ENCODE measurements around the gene GPC5.

The GPC5 gene

DNA sequence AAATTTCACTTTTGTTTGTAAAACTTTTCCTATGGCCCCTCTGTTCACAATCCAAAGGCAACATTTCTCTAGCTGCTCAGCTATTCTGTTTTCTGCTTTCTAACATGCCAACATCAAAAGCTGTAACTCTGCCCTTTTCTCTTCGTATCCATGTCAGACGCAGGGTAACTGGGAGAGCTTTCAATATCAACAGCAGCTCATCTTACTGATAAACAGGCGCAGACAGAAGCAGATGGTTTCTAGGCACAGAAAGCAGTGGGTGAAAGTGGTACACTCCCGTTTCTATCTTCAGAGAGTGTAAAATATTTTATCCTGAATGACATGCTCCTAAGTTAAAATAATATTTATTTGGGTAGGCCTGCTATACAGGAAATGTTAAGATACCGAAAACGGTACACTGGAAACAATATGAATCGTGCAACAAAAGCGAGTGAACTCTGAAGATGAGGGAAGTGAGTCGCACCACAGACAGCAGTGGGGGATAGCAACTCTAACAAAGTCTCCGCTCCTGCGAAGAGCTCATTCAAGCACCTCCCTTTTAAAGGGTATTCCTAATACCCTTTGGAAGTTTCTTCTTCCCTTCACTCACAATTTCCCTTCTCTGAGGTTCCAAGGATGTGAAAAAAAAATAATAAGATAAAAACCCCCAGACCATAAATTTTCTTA, 798.3 kb downstream of the GPC5 start:
- no peak overlapping the region for H3K4me2 ChIP-seq (ENCODE audit: low read depth, low read length, poor library complexity, severe bottlenecking)
- H2AFZ ChIP-seq (ENCODE audit: low read depth, low read length, severe bottlenecking), result no peak overlapping the region
- H3K27ac ChIP-seq (ENCODE audit: low read depth, low read length), result no peak overlapping the region
- H3K79me2 ChIP-seq (ENCODE audit: insufficient read depth, low read length), result no peaks in the 10 kb centered on the region
- H4K20me1 ChIP-seq (ENCODE audit: low read depth, low read length), result no peaks in the 10 kb centered on the region
- no peaks in the 10 kb centered on the region for H3F3A ChIP-seq (ENCODE audit: insufficient read depth)
- no peaks in the 10 kb centered on the region for H3K27me3 ChIP-seq (ENCODE audit: low read length)
- H3K9me2 ChIP-seq (replicated peaks; ENCODE audit: insufficient read depth, low read length), result no peaks in the 10 kb centered on the region
- no peak overlapping the region for H3K4me3 ChIP-seq (ENCODE audit: insufficient read depth, low read length, poor library complexity, severe bottlenecking)
- no peaks in the 10 kb centered on the region for H3K9me3 ChIP-seq (ENCODE audit: insufficient read depth, low read length)
- H3K9ac ChIP-seq (ENCODE audit: low read length), result no peak overlapping the region
- TF ChIP-seq, protein P1, sequence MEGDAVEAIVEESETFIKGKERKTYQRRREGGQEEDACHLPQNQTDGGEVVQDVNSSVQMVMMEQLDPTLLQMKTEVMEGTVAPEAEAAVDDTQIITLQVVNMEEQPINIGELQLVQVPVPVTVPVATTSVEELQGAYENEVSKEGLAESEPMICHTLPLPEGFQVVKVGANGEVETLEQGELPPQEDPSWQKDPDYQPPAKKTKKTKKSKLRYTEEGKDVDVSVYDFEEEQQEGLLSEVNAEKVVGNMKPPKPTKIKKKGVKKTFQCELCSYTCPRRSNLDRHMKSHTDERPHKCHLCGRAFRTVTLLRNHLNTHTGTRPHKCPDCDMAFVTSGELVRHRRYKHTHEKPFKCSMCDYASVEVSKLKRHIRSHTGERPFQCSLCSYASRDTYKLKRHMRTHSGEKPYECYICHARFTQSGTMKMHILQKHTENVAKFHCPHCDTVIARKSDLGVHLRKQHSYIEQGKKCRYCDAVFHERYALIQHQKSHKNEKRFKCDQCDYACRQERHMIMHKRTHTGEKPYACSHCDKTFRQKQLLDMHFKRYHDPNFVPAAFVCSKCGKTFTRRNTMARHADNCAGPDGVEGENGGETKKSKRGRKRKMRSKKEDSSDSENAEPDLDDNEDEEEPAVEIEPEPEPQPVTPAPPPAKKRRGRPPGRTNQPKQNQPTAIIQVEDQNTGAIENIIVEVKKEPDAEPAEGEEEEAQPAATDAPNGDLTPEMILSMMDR (IDR thresholded peaks at IDR 0.05; ENCODE audit: insufficient read depth, low read length, poor library complexity, severe bottlenecking), result no peak
- TF ChIP-seq EZH2phosphoT487 (conservative IDR thresholded peaks at IDR 0.05; ENCODE audit: low read length), result no peak
- H3K36me3 ChIP-seq (ENCODE audit: low read length), result no peaks in the 10 kb centered on the region

DNA sequence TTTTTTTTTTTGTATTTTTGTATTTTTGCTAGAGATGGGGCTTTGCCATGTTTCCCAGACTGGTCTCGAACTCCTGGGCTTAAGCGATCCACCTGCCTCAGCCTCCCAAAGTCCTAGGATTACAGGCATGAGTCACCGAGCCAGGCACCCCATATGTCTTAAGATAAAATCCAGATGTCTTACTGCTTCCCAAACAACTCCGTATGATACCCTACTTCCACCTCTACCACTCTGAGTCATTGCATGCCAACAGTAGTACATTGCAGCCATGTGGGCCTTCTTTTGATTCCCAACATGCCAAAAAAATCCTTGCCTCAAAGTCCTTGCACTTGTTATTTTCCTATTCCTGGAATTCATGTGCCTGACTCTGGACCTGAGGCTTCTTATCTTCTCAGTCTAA, 799.2 kb downstream of the GPC5 start:
- Histone ChIP-seq H3K4me3 (ENCODE audit: insufficient read depth, low read length, poor library complexity, severe bottlenecking) (no peak overlapping the region), H2AFZ (ENCODE audit: low read depth, low read length, severe bottlenecking) (no peak overlapping the region), H3K9ac (ENCODE audit: low read length) (no peak overlapping the region), H3K27me3 (ENCODE audit: low read length) (no peaks in the 10 kb centered on the region), H3K79me2 (ENCODE audit: insufficient read depth, low read length) (no peaks in the 10 kb centered on the region), H3K9me3 (ENCODE audit: insufficient read depth, low read length) (no peaks in the 10 kb centered on the region), H4K20me1 (ENCODE audit: low read depth, low read length) (no peaks in the 10 kb centered on the region), H3K27ac (ENCODE audit: low read depth, low read length) (no peak overlapping the region), H3K9me2 (replicated peaks; ENCODE audit: insufficient read depth, low read length) (no peaks in the 10 kb centered on the region), H3F3A (ENCODE audit: insufficient read depth) (no peaks in the 10 kb centered on the region), H3K36me3 (ENCODE audit: low read length) (no peaks in the 10 kb centered on the region), H3K4me2 (ENCODE audit: low read depth, low read length, poor library complexity, severe bottlenecking) (no peak overlapping the region)
- no peak for TF ChIP-seq EZH2phosphoT487 (conservative IDR thresholded peaks at IDR 0.05; ENCODE audit: low read length)
- TF ChIP-seq, protein P1 (IDR thresholded peaks at IDR 0.05; ENCODE audit: insufficient read depth, low read length, poor library complexity, severe bottlenecking), result no peak

DNA sequence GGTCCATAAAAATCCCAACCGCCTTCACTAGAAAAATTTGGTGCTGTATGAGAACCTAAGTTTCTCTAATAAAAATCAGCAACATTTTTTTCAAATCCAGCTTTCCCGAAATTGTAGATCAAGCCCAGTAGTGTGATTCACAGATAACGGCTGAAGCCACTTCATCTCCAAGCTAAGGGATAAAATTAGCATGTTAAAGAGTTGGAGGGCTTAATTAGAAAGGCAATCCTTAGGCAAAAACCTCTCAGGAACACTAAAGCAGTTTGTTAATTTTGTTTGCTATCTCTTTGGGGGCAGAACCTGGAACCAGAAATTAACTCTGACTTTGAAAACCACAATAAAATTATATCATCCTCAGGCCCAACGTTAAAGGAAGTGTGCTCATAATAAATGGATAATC, 820.2 kb downstream of the GPC5 start:
- no peaks in the 10 kb centered on the region for H3K9me3 ChIP-seq (ENCODE audit: insufficient read depth, low read length)
- H3K27ac ChIP-seq (ENCODE audit: low read depth, low read length), result no peak overlapping the region
- H3K36me3 ChIP-seq (ENCODE audit: low read length), result no peaks in the 10 kb centered on the region
- no peaks in the 10 kb centered on the region for H4K20me1 ChIP-seq (ENCODE audit: low read depth, low read length)
- H3K4me3 ChIP-seq (ENCODE audit: insufficient read depth, low read length, poor library complexity, severe bottlenecking), result no peak overlapping the region
- H3K79me2 ChIP-seq (ENCODE audit: insufficient read depth, low read length), result no peaks in the 10 kb centered on the region
- no peaks in the 10 kb centered on the region for H3K9me2 ChIP-seq (replicated peaks; ENCODE audit: insufficient read depth, low read length)
- H3F3A ChIP-seq (ENCODE audit: insufficient read depth), result no peaks in the 10 kb centered on the region
- TF ChIP-seq EZH2phosphoT487 (conservative IDR thresholded peaks at IDR 0.05; ENCODE audit: low read length), result no peak
- TF ChIP-seq, protein P1 (IDR thresholded peaks at IDR 0.05; ENCODE audit: insufficient read depth, low read length, poor library complexity, severe bottlenecking), result no peak
- H3K27me3 ChIP-seq (ENCODE audit: low read length), result no peaks in the 10 kb centered on the region
- H3K9ac ChIP-seq (ENCODE audit: low read length), result no peak overlapping the region
- no peak overlapping the region for H2AFZ ChIP-seq (ENCODE audit: low read depth, low read length, severe bottlenecking)
- no peak overlapping the region for H3K4me2 ChIP-seq (ENCODE audit: low read depth, low read length, poor library complexity, severe bottlenecking)

Data from SU-DHL-6 (cell line).